SJCRH30 (cell line): Measurements from ENCODE around the gene ZNF554. TPM values are rescaled to one million over a fixed set of nuclear protein-coding genes. Genes with fewer than 3 reads are reported as not detected.
"Not testable (repeated sequence)": the region's sequence is repeated elsewhere in the genome, so short reads cannot be mapped to it uniquely, and the experiment has no call there.

ENCODE experiments used
- DNase-seq, 2 experiments: peaks; one replicate each; pipeline ENCODE4 v3.0.0-alpha.2; 2015 to 2020
- H3K27ac ChIP-seq: fragments of 250-450 bp; sonication (Bioruptor Pico); 2 replicates; pipeline ENCODE4 v1.5.1; 2020; ENCODE audit warnings: mild to moderate bottlenecking, moderate library complexity
- H3K27me3 ChIP-seq: fragments of 250-450 bp; sonication (Bioruptor Pico); 2 replicates; pipeline ENCODE4 v1.5.1; 2020; ENCODE audit warnings: mild to moderate bottlenecking, moderate library complexity
- H3K36me3 ChIP-seq: fragments of 250-450 bp; sonication (Bioruptor Pico); 2 replicates; pipeline ENCODE4 v1.5.1; 2020; ENCODE audit warnings: mild to moderate bottlenecking, moderate library complexity
- H3K4me1 ChIP-seq: fragments of 250-450 bp; sonication (Bioruptor Pico); 2 replicates; pipeline ENCODE4 v1.5.1; 2020; ENCODE audit warnings: mild to moderate bottlenecking, moderate library complexity
- H3K4me3 ChIP-seq: fragments of 250-450 bp; sonication (Bioruptor Pico); 2 replicates; pipeline ENCODE4 v1.5.1; 2020; ENCODE audit warnings: mild to moderate bottlenecking, moderate library complexity
- H3K9me3 ChIP-seq: fragments of 250-450 bp; sonication (Bioruptor Pico); replicated peaks from 2 replicates; pipeline ENCODE4 v1.5.1; 2020; ENCODE audit warnings: mild to moderate bottlenecking, moderate library complexity
- total RNA-seq: library from RNA; depleted of rRNA; stranded (reverse); fragments of >200 nt; shearing (Covaris generic); gene quantifications from 2 replicates; pipeline ENCODE4 v1.2.3, GENCODE V29; 2014

Gene ZNF554
- total RNA-seq, 1 experiment from 2014 or later: 1.6 TPM

- no peak overlapping the region for H3K27ac ChIP-seq
- peaks cover 51% of the 10 kb centered on the region for H3K36me3 ChIP-seq
- H3K9me3 ChIP-seq: peaks cover 40% of the 10 kb centered on the region
Measured at GRCh38 chr19:2850256-2850925, 30.7 kb downstream of the ZNF554 start.

GRCh38 chr19:2852598-2852997 is 32.9 kb downstream of the ZNF554 start:
- peaks cover 65% of the 10 kb centered on the region for H3K36me3 ChIP-seq
- peaks cover 45% of the 10 kb centered on the region for H3K9me3 ChIP-seq
- H3K27ac ChIP-seq: no peak overlapping the region
- no peak for DNase-seq
- no peak overlapping the region for H3K4me3 ChIP-seq
- no peaks in the 10 kb centered on the region for H3K27me3 ChIP-seq
- peaks cover 17% of the 10 kb centered on the region for H3K4me1 ChIP-seq

More at GRCh38 chr19:2850256-2850925, 30.7 kb downstream of the ZNF554 start:
- Histone ChIP-seq H3K4me3 (no peak overlapping the region), H3K4me1 (peaks cover 37% of the 10 kb centered on the region), H3K27me3 (no peaks in the 10 kb centered on the region)
- DNase-seq: no peak

- no peak overlapping the region for H3K27ac ChIP-seq
- peaks cover 15% of the 10 kb centered on the region for H3K4me1 ChIP-seq
- no peak for DNase-seq
- peaks cover 65% of the 10 kb centered on the region for H3K36me3 ChIP-seq
- peaks cover 45% of the 10 kb centered on the region for H3K9me3 ChIP-seq
- H3K4me3 ChIP-seq: no peak overlapping the region
- H3K27me3 ChIP-seq: no peaks in the 10 kb centered on the region
Measured at GRCh38 chr19:2853015-2853606, 33.4 kb downstream of the ZNF554 start.

- Histone ChIP-seq H3K27ac (no peak overlapping the region), H3K36me3 (peaks cover 65% of the 10 kb centered on the region)
Measured at GRCh38 chr19:2854849-2855248, 35.2 kb downstream of the ZNF554 start.

GRCh38 chr19:2856457-2857050 is 36.9 kb downstream of the ZNF554 start:
- H3K9me3 ChIP-seq: peaks cover 37% of the 10 kb centered on the region
- DNase-seq: no peak
- H3K36me3 ChIP-seq: peaks cover 52% of the 10 kb centered on the region
- H3K27me3 ChIP-seq: no peaks in the 10 kb centered on the region
- H3K4me1 ChIP-seq: no peaks in the 10 kb centered on the region
- no peak overlapping the region for H3K27ac ChIP-seq
- no peak overlapping the region for H3K4me3 ChIP-seq

More at GRCh38 chr19:2854849-2855248, 35.2 kb downstream of the ZNF554 start:
- H3K4me1 ChIP-seq: 0 out of 2 replicates have a peak, but pooled peaks cover 3% of the 10 kb centered on the region
- no peaks in the 10 kb centered on the region for H3K27me3 ChIP-seq
- H3K9me3 ChIP-seq: peaks cover 45% of the 10 kb centered on the region
- no peak overlapping the region for H3K4me3 ChIP-seq
- no peak for DNase-seq

- peaks cover 29% of the 10 kb centered on the region for H3K36me3 ChIP-seq
- H3K27ac ChIP-seq: no peak overlapping the region
- DNase-seq: no peak
- H3K27me3 ChIP-seq: no peaks in the 10 kb centered on the region
- H3K4me3 ChIP-seq: no peak overlapping the region
- H3K4me1 ChIP-seq: no peaks in the 10 kb centered on the region
- H3K9me3 ChIP-seq: peaks cover 17% of the 10 kb centered on the region
Measured at GRCh38 chr19:2858864-2859263, 39.2 kb downstream of the ZNF554 start.

GRCh38 chr19:2863816-2864215 is 44.1 kb downstream of the ZNF554 start:
- H3K9me3 ChIP-seq: no peaks in the 10 kb centered on the region
- H3K27ac ChIP-seq: no peak overlapping the region
- DNase-seq: peak; percentile 25 to 44

GRCh38 chr19:2865334-2866100 is 45.8 kb downstream of the ZNF554 start:
- H3K36me3 ChIP-seq: peaks cover 17% of the 10 kb centered on the region
- H3K9me3 ChIP-seq: no peaks in the 10 kb centered on the region
- no peak overlapping the region for H3K4me3 ChIP-seq
- no peaks in the 10 kb centered on the region for H3K27me3 ChIP-seq
- peaks cover 4% of the 10 kb centered on the region; the same call in 1 of the 2 replicates for H3K4me1 ChIP-seq
- H3K27ac ChIP-seq: no peak overlapping the region
- no peak for DNase-seq

More at GRCh38 chr19:2863816-2864215, 44.1 kb downstream of the ZNF554 start:
- Histone ChIP-seq H3K4me1 (peaks cover 4% of the 10 kb centered on the region; the same call in 1 of the 2 replicates), H3K4me3 (no peak overlapping the region), H3K27me3 (no peaks in the 10 kb centered on the region), H3K36me3 (peaks cover 3% of the 10 kb centered on the region)

- no peaks in the 10 kb centered on the region for H3K27me3 ChIP-seq
- H3K36me3 ChIP-seq: peaks cover 25% of the 10 kb centered on the region
- no peak overlapping the region for H3K27ac ChIP-seq
- H3K4me1 ChIP-seq: peaks cover 4% of the 10 kb centered on the region; the same call in 1 of the 2 replicates
- peaks cover 3% of the 10 kb centered on the region; the same call in 1 of the 2 replicates for H3K9me3 ChIP-seq
- DNase-seq: no peak
- H3K4me3 ChIP-seq: peak overlapping the region; percentile 88
Measured at GRCh38 chr19:2866495-2867024, 46.9 kb downstream of the ZNF554 start.

GRCh38 chr19:2867025-2867991 is 47.6 kb downstream of the ZNF554 start, which contains the start of gene ZNF556:
TSS of gene ZNF556 (plus strand) at chr19:2867335. CDS start at chr19:2867422, 87 bp downstream.
- DNase-seq: peak; percentile 99
- no peaks in the 10 kb centered on the region for H3K27me3 ChIP-seq
- peaks cover 3% of the 10 kb centered on the region; the same call in 1 of the 2 replicates for H3K9me3 ChIP-seq
- H3K36me3 ChIP-seq: peaks cover 25% of the 10 kb centered on the region
- peaks cover 4% of the 10 kb centered on the region; the same call in 1 of the 2 replicates for H3K4me1 ChIP-seq
- H3K4me3 ChIP-seq: peak within 1 kb of the TSS; percentile 88
- H3K27ac ChIP-seq: peak within 1 kb of the TSS; percentile 81

GRCh38 chr19:2869618-2870017 is 50.0 kb downstream of the ZNF554 start:
- Histone ChIP-seq H3K9me3 (peaks cover 5% of the 10 kb centered on the region; the same call in 1 of the 2 replicates), H3K27ac (no peak overlapping the region), H3K4me3 (no peak overlapping the region), H3K4me1 (peaks cover 4% of the 10 kb centered on the region; the same call in 1 of the 2 replicates), H3K27me3 (no peaks in the 10 kb centered on the region), H3K36me3 (peaks cover 43% of the 10 kb centered on the region)
- DNase-seq: no peak

GRCh38 chr19:2872175-2872574 is 52.5 kb downstream of the ZNF554 start:
- not testable (repeated sequence) for H3K4me3 ChIP-seq, H3K4me1 ChIP-seq, H3K27me3 ChIP-seq, DNase-seq, H3K27ac ChIP-seq
- peaks cover 69% of the 10 kb centered on the region for H3K36me3 ChIP-seq
- H3K9me3 ChIP-seq: peaks cover 11% of the 10 kb centered on the region; the same call in 1 of the 2 replicates
